Endothelial cell of umbilical vein (primary cell): ENCODE data around the gene IDI1.

ENCODE experiments used
- CTCF ChIP-seq, 2 donors: IDR thresholded peaks; 1 replicate in 1 of 2; 2 replicates in 1 of 2; pipeline ENCODE4 v1.5.1; 2011; ENCODE audit warnings: low read length in 2 of 2, mild to moderate bottlenecking in 2 of 2, moderate library complexity in 2 of 2, control low read depth in 1 of 2, inconsistent platforms in 1 of 2, low read depth in 1 of 2; ENCODE audit not compliant: insufficient read depth in 1 of 2; ENCODE audit errors: extremely low read depth in 1 of 2
- EZH2 ChIP-seq: IDR thresholded peaks from 2 replicates; pipeline ENCODE4 v1.6.1; 2012; ENCODE audit warnings: borderline replicate concordance, low read depth, mild to moderate bottlenecking, moderate library complexity, low read length, inconsistent platforms; ENCODE audit not compliant: severe bottlenecking
- FOS ChIP-seq: IDR thresholded peaks from 2 replicates; pipeline ENCODE4 v1.6.1; 2011; ENCODE audit warnings: mild to moderate bottlenecking, low read length, moderate library complexity, borderline replicate concordance; ENCODE audit not compliant: insufficient read depth
- JUN ChIP-seq: IDR thresholded peaks from 2 replicates; pipeline ENCODE4 v1.6.1; 2011; ENCODE audit warnings: borderline replicate concordance, low read depth; ENCODE audit not compliant: insufficient read length, insufficient read depth
- MAX ChIP-seq: IDR thresholded peaks from 2 replicates; pipeline ENCODE4 v1.6.1; 2011; ENCODE audit not compliant: insufficient read depth, insufficient read length
- POLR2A ChIP-seq: IDR thresholded peaks from 2 replicates; pipeline ENCODE4 v1.6.1; 2012; ENCODE audit warnings: low read depth, mild to moderate bottlenecking, control low read depth, low read length
- POLR2AphosphoS5 ChIP-seq: IDR thresholded peaks from 2 replicates; pipeline ENCODE4 v1.6.1; 2012; ENCODE audit warnings: low read depth, mild to moderate bottlenecking, control low read depth, low read length, moderate library complexity; ENCODE audit not compliant: insufficient read depth

GRCh38 chr10:1047937-1048336 is 982 bp downstream of the IDI1 start:
- no peak for TF ChIP-seq CTCF (IDR thresholded peaks at IDR 0.05; ENCODE audit: extremely low read depth in 1 of 2, insufficient read depth in 1 of 2, low read depth in 1 of 2, low read length in 2 of 2)
- no peak for TF ChIP-seq POLR2A
- TF ChIP-seq POLR2AphosphoS5, result no peak
- TF ChIP-seq JUN, result no peak
- no peak for TF ChIP-seq MAX
- no peak for TF ChIP-seq EZH2
- no peak for TF ChIP-seq FOS
